Kidney (tissue), 14 donors: ENCODE results near the gene TEK. TPM values are rescaled to one million over a fixed set of nuclear protein-coding genes. Genes with fewer than 3 reads are reported as not detected.

Experiments
- DNase-seq, 5 donors: peaks; one replicate each; pipeline ENCODE4 v3.0.0-alpha.2; 2013 to 2020
- FAIRE-seq: peaks from 2 replicates; lab custom pipeline; 2012; peaks lifted over from hg19 to GRCh38; lab: Jason Lieb, UNC
- H3K27ac ChIP-seq, 2 donors: one replicate each; pipeline ENCODE4 v1.7.0; 2013; ENCODE audit warnings: low read depth in 2 of 2, low read length in 2 of 2, inconsistent platforms in 1 of 2
- H3K27me3 ChIP-seq: one replicate; pipeline ENCODE4 v1.7.1; 2013; ENCODE audit warnings: low read length, inconsistent platforms; ENCODE audit not compliant: control insufficient read depth, insufficient read depth
- H3K36me3 ChIP-seq, 3 donors: one replicate each; pipeline versions ENCODE4 v1.7.0 to v1.7.1; 2013; ENCODE audit warnings: low read length in 3 of 3, control low read depth in 1 of 3, inconsistent platforms in 1 of 3; ENCODE audit not compliant: insufficient read depth in 3 of 3, control insufficient read depth in 2 of 3
- H3K4me1 ChIP-seq, 3 donors: one replicate each; pipeline versions ENCODE4 v1.7.0 to v1.7.1; 2013; ENCODE audit warnings: low read length in 3 of 3, inconsistent platforms in 1 of 3, low read depth in 1 of 3; ENCODE audit not compliant: control insufficient read depth in 2 of 3, insufficient read depth in 2 of 3
- H3K4me3 ChIP-seq, 3 donors: one replicate each; pipeline versions ENCODE4 v1.7.0 to v1.8.1; 2013; ENCODE audit warnings: low read length in 3 of 3, control low read depth in 1 of 3, inconsistent platforms in 1 of 3
- H3K9ac ChIP-seq, 3 donors: one replicate each; pipeline versions ENCODE4 v1.7.0 to v1.7.1; 2013; ENCODE audit warnings: low read length in 3 of 3, control low read depth in 1 of 3, inconsistent platforms in 1 of 3
- H3K9me3 ChIP-seq, 3 donors: one replicate each; pipeline versions ENCODE4 v1.7.0 to v1.7.1; 2013; ENCODE audit warnings: low read length in 3 of 3, control low read depth in 1 of 3, inconsistent platforms in 1 of 3; ENCODE audit not compliant: control insufficient read depth in 2 of 3, insufficient read depth in 1 of 3
- intact Hi-C: fragments of 100-400 bp; cut with DNase I; formaldehyde crosslinking; loops from one replicate; pipeline ENCODE4 v1.11.1; 2022
- polyA plus RNA-seq: library from polyadenylated mRNA; stranded (reverse); fragments of 350-450 nt; fragmentation: Illumina TruSeq; extraction: RNeasy Lipid Tissue Mini Kit (QIAGEN cat#74804); gene quantifications from one replicate; pipeline ENCODE4 v1.2.3, GENCODE V29; 2014; ENCODE audit warnings: low read depth, low replicate concordance; ENCODE audit not compliant: insufficient read depth
- total RNA-seq: library from RNA; stranded (reverse); fragmentation: NEBNext Ultra II Directional; extraction: Animal tissue kit (Norgen Biotek cat#: 25700); gene quantifications from one replicate; pipeline ENCODE4 v1.2.1, GENCODE V29; 2021
- TF ChIP-seq, protein P1 (sequence below): IDR thresholded peaks from 3 replicates; pipeline ENCODE4 v1.5.1; 2012; ENCODE audit warnings: mild to moderate bottlenecking, moderate library complexity, borderline replicate concordance; ENCODE audit not compliant: insufficient read depth; ENCODE audit errors: extremely low read depth
- donor health status: control.
- donor health status: control.
- donor health status: control.
- donor health status: control.
- donor health status: control.
- donor health status: DM: yes; HTN: yes; CAD: no.
- donor health status: Normal renal cell carcinoma (clear cell type).

TEK gene
- total and polyA plus RNA-seq, 2 donors from 2014 or later, result 16.1 to 32.6 TPM

DNA sequence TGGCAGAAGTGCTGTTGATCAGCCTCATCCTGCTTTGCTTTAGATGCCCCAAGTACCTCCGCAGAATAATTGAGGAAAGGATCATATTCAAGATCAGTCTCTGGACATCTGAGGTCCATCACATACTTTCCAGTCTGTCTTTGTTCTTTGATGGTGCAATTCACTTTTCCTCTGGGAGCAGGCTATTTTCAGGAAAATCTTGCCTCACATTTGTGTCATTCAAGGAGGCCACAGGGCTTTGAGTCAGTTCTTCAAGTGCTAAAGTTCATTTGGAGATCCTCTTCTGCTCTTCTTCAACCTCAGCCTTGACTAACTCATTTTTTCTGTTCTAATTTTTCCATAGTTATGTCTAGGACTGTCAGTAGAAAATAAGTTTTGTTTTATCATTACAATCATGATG lies 169.3 kb downstream of the TEK start:
- TF ChIP-seq, protein P1, sequence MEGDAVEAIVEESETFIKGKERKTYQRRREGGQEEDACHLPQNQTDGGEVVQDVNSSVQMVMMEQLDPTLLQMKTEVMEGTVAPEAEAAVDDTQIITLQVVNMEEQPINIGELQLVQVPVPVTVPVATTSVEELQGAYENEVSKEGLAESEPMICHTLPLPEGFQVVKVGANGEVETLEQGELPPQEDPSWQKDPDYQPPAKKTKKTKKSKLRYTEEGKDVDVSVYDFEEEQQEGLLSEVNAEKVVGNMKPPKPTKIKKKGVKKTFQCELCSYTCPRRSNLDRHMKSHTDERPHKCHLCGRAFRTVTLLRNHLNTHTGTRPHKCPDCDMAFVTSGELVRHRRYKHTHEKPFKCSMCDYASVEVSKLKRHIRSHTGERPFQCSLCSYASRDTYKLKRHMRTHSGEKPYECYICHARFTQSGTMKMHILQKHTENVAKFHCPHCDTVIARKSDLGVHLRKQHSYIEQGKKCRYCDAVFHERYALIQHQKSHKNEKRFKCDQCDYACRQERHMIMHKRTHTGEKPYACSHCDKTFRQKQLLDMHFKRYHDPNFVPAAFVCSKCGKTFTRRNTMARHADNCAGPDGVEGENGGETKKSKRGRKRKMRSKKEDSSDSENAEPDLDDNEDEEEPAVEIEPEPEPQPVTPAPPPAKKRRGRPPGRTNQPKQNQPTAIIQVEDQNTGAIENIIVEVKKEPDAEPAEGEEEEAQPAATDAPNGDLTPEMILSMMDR, result no peak
- H3K9me3 ChIP-seq, result no peaks in the 10 kb centered on the region
- FAIRE-seq (no peak), DNase-seq (no peak)
- H3K27me3 ChIP-seq, result no peaks in the 10 kb centered on the region
- no peaks in the 10 kb centered on the region for H3K36me3 ChIP-seq
- no peak overlapping the region for H3K4me3 ChIP-seq
- intact Hi-C loops, result loop anchor here (10.0 kb wide), 1 partner anchor 244 kb away; no protein-coding TSS in a partner anchor
- H3K9ac ChIP-seq, result no peak overlapping the region
- H3K4me1 ChIP-seq, result peaks cover 0 to 7% (median 7%) of the 10 kb centered on the region in 3 donors
- H3K27ac ChIP-seq, result no peak overlapping the region

DNA sequence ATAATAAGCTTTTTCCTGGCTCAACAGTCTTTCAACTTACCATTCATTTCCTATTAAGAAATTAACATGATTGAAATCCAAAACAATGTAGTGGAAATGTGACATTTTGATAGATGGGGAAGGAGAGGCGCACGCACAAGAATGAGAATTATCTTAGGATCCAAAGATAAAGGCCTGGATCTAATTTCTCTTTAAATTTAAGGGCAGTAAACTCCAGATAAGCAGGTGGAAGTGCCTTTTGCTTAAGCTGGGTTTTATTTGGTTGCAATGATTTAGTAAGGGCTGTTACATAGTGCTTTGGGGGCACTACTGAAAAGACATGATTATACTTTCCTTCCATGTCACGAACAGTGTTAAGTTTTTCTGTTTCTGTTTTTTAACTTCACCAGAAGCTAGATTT lies 170.6 kb downstream of the TEK start:
- Histone ChIP-seq H3K27me3 (no peaks in the 10 kb centered on the region), H3K36me3 (no peaks in the 10 kb centered on the region), H3K9me3 (no peaks in the 10 kb centered on the region), H3K9ac (no peak overlapping the region), H3K4me3 (no peak overlapping the region), H3K4me1 (peaks cover 0 to 7% (median 7%) of the 10 kb centered on the region in 3 donors), H3K27ac (no peak overlapping the region)
- TF ChIP-seq, protein P1, result no peak
- no peak for FAIRE-seq
- intact Hi-C loops, result loop anchor here (10.0 kb wide), 1 partner anchor 245 kb away; no protein-coding TSS in a partner anchor
- no peak for DNase-seq

Other genes with a start within 250 kb of the TEK start
- gene CAAP1, start 216.4 kb upstream of the TEK start, total RNA-seq, result 23.6 TPM
- gene CAAP1, start 216.4 kb upstream of the TEK start, polyA plus RNA-seq, result 15.2 TPM
- 26.9 TPM for gene PLAA, start 162.0 kb upstream of the TEK start, total RNA-seq
- 12.0 TPM for gene PLAA, start 162.0 kb upstream of the TEK start, polyA plus RNA-seq
- 23.5 TPM for gene IFT74, start 152.8 kb upstream of the TEK start, total RNA-seq
- gene IFT74, start 152.8 kb upstream of the TEK start, polyA plus RNA-seq, result 14.1 TPM
- gene LRRC19, start 103.6 kb upstream of the TEK start, total RNA-seq, result 14.8 TPM
- gene LRRC19, start 103.6 kb upstream of the TEK start, polyA plus RNA-seq, result 17.6 TPM
- gene EQTN, start 187.9 kb downstream of the TEK start, total RNA-seq, result 1.4 TPM
- not detected for gene EQTN, start 187.9 kb downstream of the TEK start, polyA plus RNA-seq